Measurements from ENCODE around the gene MAPKAP1.

The MAPKAP1 gene

DNA sequence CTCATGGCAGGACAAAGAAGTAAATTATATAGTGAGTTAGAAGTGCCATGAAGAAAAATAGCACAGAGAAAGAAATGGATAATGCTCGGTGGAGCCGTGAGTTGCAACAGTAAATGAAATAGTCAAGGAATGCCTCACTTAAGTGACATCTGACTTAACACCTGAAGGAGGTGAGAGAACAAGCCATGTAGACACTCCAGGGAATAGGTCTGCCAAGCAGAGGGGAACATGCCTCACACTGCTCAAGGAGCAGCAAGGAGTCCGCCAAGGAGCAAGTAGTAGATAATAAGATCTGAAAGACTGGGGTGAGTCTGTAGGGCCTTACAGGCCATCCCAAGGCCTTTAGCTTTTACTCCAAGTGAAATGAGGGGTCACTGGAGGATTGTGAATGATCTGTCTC lies 21.8 kb downstream of the MAPKAP1 start:
- DNase-seq (ENCODE audit: low spot score): no peak
- TF ChIP-seq, protein P1, sequence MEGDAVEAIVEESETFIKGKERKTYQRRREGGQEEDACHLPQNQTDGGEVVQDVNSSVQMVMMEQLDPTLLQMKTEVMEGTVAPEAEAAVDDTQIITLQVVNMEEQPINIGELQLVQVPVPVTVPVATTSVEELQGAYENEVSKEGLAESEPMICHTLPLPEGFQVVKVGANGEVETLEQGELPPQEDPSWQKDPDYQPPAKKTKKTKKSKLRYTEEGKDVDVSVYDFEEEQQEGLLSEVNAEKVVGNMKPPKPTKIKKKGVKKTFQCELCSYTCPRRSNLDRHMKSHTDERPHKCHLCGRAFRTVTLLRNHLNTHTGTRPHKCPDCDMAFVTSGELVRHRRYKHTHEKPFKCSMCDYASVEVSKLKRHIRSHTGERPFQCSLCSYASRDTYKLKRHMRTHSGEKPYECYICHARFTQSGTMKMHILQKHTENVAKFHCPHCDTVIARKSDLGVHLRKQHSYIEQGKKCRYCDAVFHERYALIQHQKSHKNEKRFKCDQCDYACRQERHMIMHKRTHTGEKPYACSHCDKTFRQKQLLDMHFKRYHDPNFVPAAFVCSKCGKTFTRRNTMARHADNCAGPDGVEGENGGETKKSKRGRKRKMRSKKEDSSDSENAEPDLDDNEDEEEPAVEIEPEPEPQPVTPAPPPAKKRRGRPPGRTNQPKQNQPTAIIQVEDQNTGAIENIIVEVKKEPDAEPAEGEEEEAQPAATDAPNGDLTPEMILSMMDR (IDR thresholded peaks at IDR 0.05; ENCODE audit: extremely low read depth, missing control alignments): no peak

DNA sequence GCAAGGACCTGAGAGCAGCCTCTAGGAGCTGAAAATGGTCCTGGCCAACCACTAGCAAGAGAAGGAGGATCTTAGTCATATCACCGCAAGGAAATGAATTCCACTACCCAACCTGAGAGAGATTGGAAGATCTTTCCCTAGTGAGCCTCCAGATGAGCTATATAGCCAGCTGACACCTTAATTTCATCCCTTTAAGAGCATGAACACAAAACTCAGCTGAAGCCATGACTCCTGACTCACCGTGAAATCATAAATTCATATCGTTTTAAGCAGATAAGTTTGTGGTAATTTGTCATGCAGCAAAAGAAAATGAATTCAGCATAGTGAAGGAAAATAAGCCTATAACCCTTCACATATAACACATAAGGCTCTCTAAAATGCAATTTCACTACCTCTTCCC lies 23.5 kb downstream of the MAPKAP1 start:
- DNase-seq (ENCODE audit: low spot score): no peak
- TF ChIP-seq, protein P1 (IDR thresholded peaks at IDR 0.05; ENCODE audit: extremely low read depth, missing control alignments): no peak

DNA sequence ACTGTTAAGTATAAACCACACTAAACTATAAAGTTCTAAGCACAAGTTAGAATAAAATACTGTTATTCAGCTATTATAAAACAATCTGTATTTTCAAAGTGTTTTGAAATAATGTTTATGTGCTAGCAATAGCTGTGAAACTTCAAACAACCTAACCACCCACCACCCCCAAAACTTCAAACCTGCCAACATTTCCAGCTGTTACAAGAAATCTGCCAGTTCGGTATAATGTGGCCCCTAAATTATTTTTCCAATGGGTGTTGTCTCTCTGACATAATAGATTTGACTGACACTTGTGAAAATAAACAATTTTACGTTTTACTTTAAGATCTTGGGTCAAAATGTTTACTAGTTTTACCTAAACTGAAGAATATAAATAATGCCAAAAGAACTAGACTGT lies 24.7 kb downstream of the MAPKAP1 start:
- no peak for DNase-seq (ENCODE audit: low spot score)
- TF ChIP-seq, protein P1 (IDR thresholded peaks at IDR 0.05; ENCODE audit: extremely low read depth, missing control alignments): no peak

DNA sequence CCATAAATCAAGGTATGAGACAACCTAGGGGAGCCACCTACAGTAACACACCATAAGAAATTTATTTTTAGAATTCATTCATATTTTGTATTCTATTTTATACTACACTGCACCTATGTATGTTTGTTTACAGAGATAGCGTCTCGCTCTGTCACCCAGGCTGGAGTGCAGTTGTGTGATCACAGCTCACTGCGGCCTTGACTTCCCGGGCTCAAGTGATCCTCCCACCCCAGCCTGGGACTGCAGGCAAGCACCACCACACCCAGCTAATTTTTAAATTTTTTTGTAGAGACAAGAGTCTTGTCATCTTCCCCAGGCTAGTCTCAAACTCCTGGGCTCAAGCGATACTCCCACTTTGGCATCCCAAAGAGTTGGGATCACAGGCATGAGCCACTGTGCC lies 25.4 kb downstream of the MAPKAP1 start:
- no peak for DNase-seq (ENCODE audit: low spot score)
- TF ChIP-seq, protein P1 (IDR thresholded peaks at IDR 0.05; ENCODE audit: extremely low read depth, missing control alignments): no peak

DNA sequence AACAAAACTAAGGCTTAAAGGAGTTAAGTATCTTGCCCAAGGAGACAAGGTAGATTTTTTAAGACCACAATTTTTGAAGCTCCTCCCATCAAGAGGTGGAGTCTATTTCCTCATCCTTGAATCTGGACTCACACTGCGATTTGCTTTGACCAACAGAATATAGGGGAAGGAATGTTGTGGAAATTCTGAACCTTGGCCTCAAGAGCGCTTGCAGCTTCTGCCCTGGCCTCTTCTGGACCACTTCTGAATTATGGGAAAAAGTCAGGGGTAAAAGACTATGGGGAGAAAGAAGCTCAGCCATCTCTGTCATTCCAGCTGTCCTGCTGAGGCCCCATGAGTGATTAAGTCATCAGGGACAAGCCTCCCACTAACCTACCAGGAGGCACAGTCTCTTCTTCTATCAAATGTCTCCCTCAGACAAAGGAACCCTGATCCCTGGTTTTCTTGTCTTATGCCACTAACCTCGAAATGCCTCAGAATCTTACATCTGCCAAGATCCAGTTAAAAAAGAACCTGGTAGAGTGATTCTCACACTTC lies 25.9 kb downstream of the MAPKAP1 start:
- DNase-seq (ENCODE audit: low spot score): no peak

DNA sequence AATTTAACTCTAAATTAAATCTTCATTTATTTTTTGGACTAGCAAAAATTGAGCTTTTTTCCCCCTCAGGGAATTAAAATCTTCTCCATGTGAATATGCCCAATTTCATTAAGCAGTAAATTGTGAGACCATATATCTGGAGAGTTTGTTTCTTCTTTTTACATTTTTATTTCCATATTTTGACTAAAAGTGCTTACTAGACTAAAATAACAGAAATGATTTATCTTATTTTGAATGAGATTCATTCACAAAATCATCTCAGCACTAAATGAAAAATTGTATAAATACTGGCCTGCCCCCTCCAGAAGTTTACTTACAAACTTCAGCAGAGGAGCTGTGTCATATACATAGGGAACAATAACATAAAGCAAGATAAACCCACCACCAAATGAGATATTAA lies 26.6 kb downstream of the MAPKAP1 start:
- DNase-seq (ENCODE audit: low spot score): no peak
- TF ChIP-seq, protein P1 (IDR thresholded peaks at IDR 0.05; ENCODE audit: extremely low read depth, missing control alignments): no peak

More for the DNA sequence above, 25.9 kb downstream of the MAPKAP1 start:
- TF ChIP-seq, protein P1 (IDR thresholded peaks at IDR 0.05; ENCODE audit: extremely low read depth, missing control alignments): no peak

DNA sequence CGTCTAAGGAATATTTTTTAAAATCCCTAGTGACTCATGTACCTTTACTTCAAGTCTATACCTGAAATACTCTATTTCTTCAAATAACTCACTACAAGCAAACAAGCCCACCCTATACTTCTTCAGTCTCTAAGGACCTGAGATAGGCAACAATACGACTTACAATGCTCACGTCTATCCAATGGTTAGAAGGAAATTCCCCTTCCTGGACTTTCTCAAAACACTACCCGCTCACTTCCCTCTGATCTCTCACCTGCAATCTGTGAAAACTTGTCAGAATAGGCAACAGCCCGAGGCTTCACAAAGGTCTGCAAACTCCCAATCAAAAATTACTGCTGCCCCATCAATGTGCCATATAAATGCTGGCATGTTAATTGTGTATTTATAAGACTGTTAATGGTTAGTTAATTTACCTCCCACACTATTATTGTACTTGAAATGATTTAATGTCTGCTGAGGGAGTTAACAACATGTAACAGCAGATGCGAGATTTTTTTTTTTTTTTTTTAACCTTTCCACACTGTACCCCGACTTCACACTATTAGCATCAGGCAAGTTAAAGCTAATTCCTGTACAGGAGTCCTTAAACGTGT lies 27.3 kb downstream of the MAPKAP1 start:
- TF ChIP-seq, protein P1 (IDR thresholded peaks at IDR 0.05; ENCODE audit: extremely low read depth, missing control alignments): no peak
- no peak for DNase-seq (ENCODE audit: low spot score)
